GM19468 (cell line): ENCODE results near the gene WNT3A.

Experiments
- ATAC-seq: cut with Tn5 transposase; IDR thresholded peaks from one replicate; pipeline ENCODE4 v1.9.1; 2021; ENCODE audit warnings: mild to moderate bottlenecking, moderate library complexity, moderate number of reproducible peaks; ENCODE audit not compliant: unreplicated experiment; ENCODE audit errors: extremely low read depth

WNT3A gene

GRCh38 chr1:228095938-228096337, 89.1 kb downstream of the WNT3A start:
- no peak for ATAC-seq

GRCh38 chr1:228096416-228097332, 89.9 kb downstream of the WNT3A start:
- no peak for ATAC-seq

- no peak for ATAC-seq
Observed at GRCh38 chr1:228097333-228098081, 90.7 kb downstream of the WNT3A start.

GRCh38 chr1:228098323-228098931, 91.6 kb downstream of the WNT3A start:
- no peak for ATAC-seq

- ATAC-seq = no peak
Observed at GRCh38 chr1:228099331-228099732, 92.5 kb downstream of the WNT3A start.

GRCh38 chr1:228100822-228101613, 94.2 kb downstream of the WNT3A start:
- no peak for ATAC-seq

- ATAC-seq = no peak
Observed at GRCh38 chr1:228101614-228101993, 94.8 kb downstream of the WNT3A start.

GRCh38 chr1:228101994-228102790, 95.4 kb downstream of the WNT3A start:
- ATAC-seq = no peak

GRCh38 chr1:228102791-228103620, 96.2 kb downstream of the WNT3A start, which contains the start of gene C1orf35:
TSS of gene C1orf35 (minus strand) at chr1:228103325. CDS start at chr1:228103227, 98 bp downstream.
- peak; percentile 71 for ATAC-seq

GRCh38 chr1:228104526-228105269, 97.9 kb downstream of the WNT3A start:
- no peak for ATAC-seq

GRCh38 chr1:228105270-228105995, 98.6 kb downstream of the WNT3A start:
- ATAC-seq = no peak

GRCh38 chr1:228105996-228106799, 99.4 kb downstream of the WNT3A start:
- no peak for ATAC-seq

- ATAC-seq = no peak
Observed at GRCh38 chr1:228106800-228107054, 99.9 kb downstream of the WNT3A start.

GRCh38 chr1:228107636-228108035, 100.8 kb downstream of the WNT3A start:
- ATAC-seq = no peak

GRCh38 chr1:228108055-228108690, 101.4 kb downstream of the WNT3A start:
- no peak for ATAC-seq

- no peak for ATAC-seq
Observed at GRCh38 chr1:228108742-228109072, 101.9 kb downstream of the WNT3A start.
